Endothelial cell of umbilical vein (primary cell): ENCODE results near the gene MTA1. TPM values are rescaled to one million over a fixed set of nuclear protein-coding genes. Genes with fewer than 3 reads are reported as not detected.

Source experiments
- BruUV-seq: library from RNA; stranded (reverse); fragments of 400-500 nt; replicated peaks from 2 replicates; lab custom pipeline; 2021; lab: Mats Ljungman, UMichigan
- CTCF ChIA-PET: fragments of 300-600, 350-600 bp; sonication (Branson Sonifier 250); formaldehyde crosslinking; loops from one replicate; lab custom pipeline; 2021; ENCODE audit warnings: antibody characterized with exemption, inconsistent platforms; lab: Charles Lee
- POLR2A ChIA-PET: fragments of 300-600, 350-600 bp; sonication (Branson Sonifier 250); formaldehyde crosslinking; loops from one replicate; lab custom pipeline; 2021; ENCODE audit warnings: antibody characterized with exemption, inconsistent platforms; lab: Charles Lee
- DNase-seq: peaks from one replicate; pipeline ENCODE4 v3.0.0-alpha.2; 2011; ENCODE audit warnings: low read depth, low spot score
- FAIRE-seq: peaks from 2 replicates; lab custom pipeline; 2011; peaks lifted over from hg19 to GRCh38; lab: Jason Lieb, UNC
- H2AFZ ChIP-seq: 2 replicates; pipeline ENCODE4 v1.6.0; 2012; ENCODE audit warnings: low read depth, low read length, control low read depth, inconsistent platforms
- H3K27ac ChIP-seq: 2 replicates; pipeline ENCODE4 v1.5.1; 2011; ENCODE audit warnings: low read depth, mild to moderate bottlenecking, control low read depth, low read length, moderate library complexity; ENCODE audit not compliant: insufficient read depth
- H3K27me3 ChIP-seq, 2 experiments: 2 replicates each; pipeline versions ENCODE4 v1.6.0 to v1.6.1; 2011; ENCODE audit warnings: low read length in 2 of 2, mixed read lengths in 1 of 2; ENCODE audit not compliant: control insufficient read depth in 2 of 2, insufficient read depth in 2 of 2
- H3K36me3 ChIP-seq, 2 experiments: 2 replicates in 1 of 2; 3 replicates in 1 of 2; pipeline ENCODE4 v1.5.1; 2011; ENCODE audit warnings: low read length in 2 of 2, mild to moderate bottlenecking in 1 of 2, moderate library complexity in 1 of 2; ENCODE audit not compliant: control insufficient read depth in 2 of 2, insufficient read depth in 2 of 2; ENCODE audit errors: extremely low read depth in 1 of 2
- H3K4me1 ChIP-seq: 3 replicates; pipeline ENCODE4 v1.5.1; 2011; ENCODE audit warnings: mild to moderate bottlenecking, low read length; ENCODE audit not compliant: control insufficient read depth, insufficient read depth; ENCODE audit errors: extremely low read depth
- H3K4me2 ChIP-seq: 2 replicates; pipeline ENCODE4 v1.6.1; 2011; ENCODE audit warnings: low read length, control low read depth, mixed read lengths; ENCODE audit not compliant: insufficient read depth
- H3K4me3 ChIP-seq, 3 experiments: fragments of 200-600 bp in 1 of 3; sonication (generic), shearing (Covaris generic) in 1 of 3; replicated peaks in 1 of 3; 2 replicates each; pipeline ENCODE4 v1.5.1; 2011 to 2016; ENCODE audit warnings: control low read depth in 3 of 3, low read length in 3 of 3, mild to moderate bottlenecking in 2 of 3, inconsistent platforms in 1 of 3, low read depth in 1 of 3, moderate library complexity in 1 of 3; ENCODE audit not compliant: insufficient read depth in 1 of 3
- H3K79me2 ChIP-seq: 2 replicates; pipeline ENCODE4 v1.6.0; 2012; ENCODE audit warnings: low read length, inconsistent platforms; ENCODE audit not compliant: control insufficient read depth, insufficient read depth
- H3K9ac ChIP-seq: replicated peaks from 2 replicates; pipeline ENCODE3; 2011; ENCODE audit warnings: low read length, control low read depth; ENCODE audit not compliant: insufficient read depth; ENCODE audit errors: extremely low read depth
- H3K9me1 ChIP-seq: replicated peaks from 3 replicates; pipeline ENCODE4 v1.6.0; 2011; ENCODE audit warnings: mild to moderate bottlenecking, low read length; ENCODE audit not compliant: control insufficient read depth, insufficient read depth; ENCODE audit errors: extremely low read depth
- H3K9me3 ChIP-seq: replicated peaks from 2 replicates; pipeline ENCODE4 v1.5.1; 2012; ENCODE audit warnings: low read length, inconsistent platforms; ENCODE audit not compliant: control insufficient read depth, insufficient read depth
- H4K20me1 ChIP-seq: replicated peaks from 2 replicates; pipeline ENCODE3; 2011; ENCODE audit warnings: mild to moderate bottlenecking, low read length; ENCODE audit not compliant: control insufficient read depth, insufficient read depth; ENCODE audit errors: extremely low read depth
- CTCF ChIP-seq, 2 donors: IDR thresholded peaks; 1 replicate in 1 of 2; 2 replicates in 1 of 2; pipeline ENCODE4 v1.5.1; 2011; ENCODE audit warnings: low read length in 2 of 2, mild to moderate bottlenecking in 2 of 2, moderate library complexity in 2 of 2, control low read depth in 1 of 2, inconsistent platforms in 1 of 2, low read depth in 1 of 2; ENCODE audit not compliant: insufficient read depth in 1 of 2; ENCODE audit errors: extremely low read depth in 1 of 2
- EZH2 ChIP-seq: IDR thresholded peaks from 2 replicates; pipeline ENCODE4 v1.6.1; 2012; ENCODE audit warnings: borderline replicate concordance, low read depth, mild to moderate bottlenecking, moderate library complexity, low read length, inconsistent platforms; ENCODE audit not compliant: severe bottlenecking
- FOS ChIP-seq: IDR thresholded peaks from 2 replicates; pipeline ENCODE4 v1.6.1; 2011; ENCODE audit warnings: mild to moderate bottlenecking, low read length, moderate library complexity, borderline replicate concordance; ENCODE audit not compliant: insufficient read depth
- GATA2 ChIP-seq: IDR thresholded peaks from 2 replicates; pipeline ENCODE4 v1.7.0; 2011; ENCODE audit warnings: low read depth, mild to moderate bottlenecking, moderate library complexity, mixed read lengths, low read length; ENCODE audit not compliant: insufficient read length, insufficient read depth
- JUN ChIP-seq: IDR thresholded peaks from 2 replicates; pipeline ENCODE4 v1.6.1; 2011; ENCODE audit warnings: borderline replicate concordance, low read depth; ENCODE audit not compliant: insufficient read length, insufficient read depth
- MAX ChIP-seq: IDR thresholded peaks from 2 replicates; pipeline ENCODE4 v1.6.1; 2011; ENCODE audit not compliant: insufficient read depth, insufficient read length
- MYC ChIP-seq: IDR thresholded peaks from one replicate; pipeline ENCODE4 v1.6.1; 2011; ENCODE audit warnings: mild to moderate bottlenecking, low read depth, low read length
- POLR2A ChIP-seq: IDR thresholded peaks from 2 replicates; pipeline ENCODE4 v1.6.1; 2012; ENCODE audit warnings: low read depth, mild to moderate bottlenecking, control low read depth, low read length
- POLR2AphosphoS5 ChIP-seq: IDR thresholded peaks from 2 replicates; pipeline ENCODE4 v1.6.1; 2012; ENCODE audit warnings: low read depth, mild to moderate bottlenecking, control low read depth, low read length, moderate library complexity; ENCODE audit not compliant: insufficient read depth
- dilution Hi-C: fragments of 300-500 bp; cut with MboI; formaldehyde crosslinking; loops from one replicate; pipeline ENCODE4 v1.15.0; 2019; ENCODE audit warnings: low sequenced_read_pairs; ENCODE audit not compliant: extremely low pct_ligation_motif_present
- intact Hi-C: fragments of 100-400 bp; cut with micrococcal nuclease; formaldehyde crosslinking; loops from one replicate; pipeline ENCODE4 v1.10.0; 2022
- polyA plus RNA-seq, 4 experiments: library from polyadenylated mRNA; depleted of rRNA in 3 of 4; stranded (reverse) in 3 of 4; unstranded in 1 of 4; fragments of >200 nt; gene quantifications; 2 replicates each; pipeline versions ENCODE4 v1.2.1 to v1.2.3, GENCODE V29; 2011 to 2012; ENCODE audit warnings: missing spikeins in 1 of 4
- total RNA-seq: library from RNA; stranded (reverse); gene quantifications from 2 replicates; pipeline ENCODE4 v1.2.3, GENCODE V29; 2021

The MTA1 gene
- total and polyA plus RNA-seq, 2 donors (not counting 3 experiments of a cell fraction or from before 2014, with no cell fraction given), result 85.2 to 167 TPM

- Histone ChIP-seq H3K9ac (no peak overlapping the region), H3K27me3 (peaks cover 0 to 3% of the 10 kb centered on the region in 2 experiments), H3K9me3 (no peaks in the 10 kb centered on the region), H3K36me3 (no peaks in the 10 kb centered on the region), H4K20me1 (no peaks in the 10 kb centered on the region), H3K79me2 (peaks cover 3% of the 10 kb centered on the region), H3K4me2 (no peak overlapping the region), H3K27ac (no peak overlapping the region), H2AFZ (no peak overlapping the region), H3K4me1 (peaks cover 2% of the 10 kb centered on the region), H3K9me1 (no peaks in the 10 kb centered on the region), H3K4me3 (no peak overlapping the region)
- POLR2A ChIA-PET, result no interaction called here
- TF ChIP-seq JUN, result no peak
- no peak for TF ChIP-seq POLR2AphosphoS5
- TF ChIP-seq EZH2, result no peak
- TF ChIP-seq GATA2, result no peak
- no peak for TF ChIP-seq POLR2A
- no peak for TF ChIP-seq FOS
- TF ChIP-seq MAX, result no peak
- TF ChIP-seq MYC, result no peak
- TF ChIP-seq CTCF (IDR thresholded peaks at IDR 0.05; ENCODE audit: extremely low read depth in 1 of 2, insufficient read depth in 1 of 2, low read depth in 1 of 2, low read length in 2 of 2), result no peak
- dilution Hi-C loops, result no loop called here
- no TSS peak for BruUV-seq
- CTCF ChIA-PET, result interaction anchor here (1.0 to 5.1 kb wide), 3 partner anchors 36 to 121 kb away, joined by 4 to 239 read pairs (median 7); no protein-coding TSS in a partner anchor
- no peak for FAIRE-seq
- intact Hi-C loops, result loop anchor here (5.0 kb wide), 2 partner anchors 295 to 815 kb away; no protein-coding TSS in a partner anchor
- DNase-seq, result no peak
Measured at GRCh38 chr14:105492031-105492970, 72.7 kb downstream of the MTA1 start.
